HepG2 (cell line): ENCODE measurements around the gene P2RX2. TPM values are rescaled to one million over a fixed set of nuclear protein-coding genes. Genes with fewer than 3 reads are reported as not detected.

Experiments used
- DZIP1 ChIP-seq: sonication (generic); formaldehyde crosslinking; IDR thresholded peaks from 2 replicates; pipeline ENCODE4 v1.5.0; 2020; ENCODE audit warnings: mild to moderate bottlenecking, missing genetic modification reagents
- THAP8 ChIP-seq: sonication (generic); formaldehyde crosslinking; IDR thresholded peaks from 2 replicates; pipeline ENCODE4 v1.5.1; 2020; ENCODE audit warnings: missing genetic modification reagents, mild to moderate bottlenecking, borderline replicate concordance
- THAP9 ChIP-seq: sonication (generic); formaldehyde crosslinking; IDR thresholded peaks from 2 replicates; pipeline ENCODE4; 2020; ENCODE audit warnings: missing genetic modification reagents, mild to moderate bottlenecking, borderline replicate concordance
- ZNF280D ChIP-seq: sonication (generic); formaldehyde crosslinking; IDR thresholded peaks from 2 replicates; pipeline ENCODE4 v1.5.1; 2020; ENCODE audit warnings: mild to moderate bottlenecking, missing genetic modification reagents
- ZNF407 ChIP-seq: sonication (generic); formaldehyde crosslinking; IDR thresholded peaks from one replicate; pipeline ENCODE4 v1.5.1; 2020; ENCODE audit warnings: mild to moderate bottlenecking, missing genetic modification reagents; ENCODE audit errors: not compliant biosample characterization
- polyA plus RNA-seq, 8 experiments: library from polyadenylated mRNA; depleted of rRNA in 3 of 8; stranded (reverse) in 7 of 8; unstranded in 1 of 8; fragments of >200 nt; fragmentation: Illumina TruSeq in 4 of 8; extraction: Trizol in 4 of 8; gene quantifications; 2 replicates each; pipeline versions ENCODE4 v1.2.1 to v1.2.3, GENCODE V29; 2011 to 2016; ENCODE audit warnings: low read depth in 4 of 8, missing spikeins in 1 of 8, mixed read lengths in 1 of 8; ENCODE audit not compliant: insufficient read depth in 1 of 8
- total RNA-seq, 5 experiments: library from RNA; depleted of rRNA; stranded (reverse); fragments of >200 nt; fragmentation: Illumina TruSeq; extraction: Trizol; gene quantifications; 2 replicates each; pipeline ENCODE4 v1.2.3, GENCODE V29; 2016; ENCODE audit warnings: low read depth in 1 of 5

The P2RX2 gene
- total and polyA plus RNA-seq, 2 of the 13 experiments (the other 11 are each of a cell fraction or from before 2014, with no cell fraction given): not detected

- peak; percentile 67; the same call in 1 of the 2 replicates for TF ChIP-seq ZNF280D (CRISPR knock-in tag)
- TF ChIP-seq THAP8 (CRISPR knock-in tag): no peak
- TF ChIP-seq DZIP1: peak; percentile 77; the same call in 1 of the 2 replicates
- TF ChIP-seq ZNF407 (CRISPR knock-in tag): peak; percentile 26
- TF ChIP-seq THAP9 (CRISPR knock-in tag): 0 out of 2 replicates have a peak, but pooled peaks have one; percentile 31
These were observed 18.2 kb upstream of the P2RX2 start (continued) for GRCh38 chr12:132600048-132601032.
